ENCODE measurements around the gene IRF4. TPM values are rescaled to one million over a fixed set of nuclear protein-coding genes. Genes with fewer than 3 reads are reported as not detected.
"Not testable (repeated sequence)": the region's sequence is repeated elsewhere in the genome, so short reads cannot be mapped to it uniquely, and the experiment has no call there.

The IRF4 gene
- total RNA-seq, 2 experiments from 2014 or later: 689 to 705 TPM

DNA sequence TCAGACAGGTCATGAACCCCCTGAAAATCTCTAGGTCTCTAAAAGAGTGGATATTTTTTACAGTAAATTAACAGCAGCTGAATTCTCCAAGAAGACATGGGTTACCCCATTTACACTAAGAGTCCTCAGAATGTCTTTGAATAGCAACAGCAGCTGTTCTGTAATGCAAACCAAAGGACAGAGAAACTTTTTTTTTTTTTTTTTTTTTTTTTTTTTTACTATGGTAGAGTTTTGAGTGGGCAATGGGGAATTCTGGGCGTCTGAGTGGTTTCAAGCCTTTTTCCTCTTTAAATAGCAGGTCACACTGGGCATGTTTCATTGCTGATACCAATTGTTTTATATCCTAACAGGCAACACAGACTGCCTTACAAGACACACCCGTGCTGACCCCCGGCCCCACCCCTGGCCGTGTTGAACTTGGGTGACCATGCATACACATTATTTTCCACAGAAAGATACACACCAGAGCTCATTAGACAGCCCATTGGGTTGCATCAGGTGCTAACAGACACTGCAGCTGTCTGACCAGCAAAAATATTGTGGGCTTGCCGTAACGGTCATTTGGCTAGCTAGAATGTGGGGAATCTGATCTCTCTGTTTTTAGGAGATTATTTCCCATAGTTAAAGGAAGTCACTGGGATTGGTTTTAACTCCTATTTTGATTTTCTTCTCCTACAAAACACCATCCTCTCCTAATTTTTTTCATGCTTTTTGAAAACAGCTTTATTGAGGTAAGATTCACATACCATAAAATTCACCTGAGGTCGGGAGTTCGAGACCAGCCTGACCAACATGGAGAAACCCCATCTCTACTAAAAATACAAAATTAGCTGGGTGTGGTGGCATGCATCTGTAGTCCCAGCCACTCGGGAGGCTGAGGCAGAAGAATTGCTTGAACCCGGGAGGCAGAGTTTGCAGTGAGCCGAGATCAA, 26.7 kb upstream of the IRF4 start:
- Mint-ChIP-seq H3K4me1 (ENCODE audit: low read depth) (no peaks in the 10 kb centered on the region), H3K4me3 (no peak overlapping the region), H3K27me3 (peaks cover 12% of the 10 kb centered on the region)

DNA sequence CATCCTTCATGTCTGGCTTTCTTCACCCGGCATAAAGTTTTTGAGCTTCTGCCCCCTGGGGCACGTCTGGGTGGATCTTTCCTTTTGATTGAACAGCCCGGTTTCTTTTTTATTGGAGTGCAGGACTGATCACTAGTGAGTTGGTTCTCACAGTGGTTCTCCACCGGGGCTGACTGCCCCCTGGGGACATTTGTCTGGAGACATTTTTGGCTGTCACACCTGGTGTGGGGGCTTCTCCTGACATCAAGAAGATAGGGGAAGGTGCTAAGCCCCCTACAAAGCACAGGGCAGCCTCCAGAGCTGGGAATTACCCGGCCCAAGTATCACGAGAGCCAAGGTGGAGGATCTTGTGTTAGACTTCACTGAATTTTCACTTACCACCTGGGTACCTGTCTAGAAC, 25.7 kb upstream of the IRF4 start:
- H3K36me3 Mint-ChIP-seq: no peaks in the 10 kb centered on the region
- H3K4me3 Mint-ChIP-seq: no peak overlapping the region
- peaks cover 12% of the 10 kb centered on the region for H3K27me3 Mint-ChIP-seq
- no peaks in the 10 kb centered on the region for H3K4me1 Mint-ChIP-seq (ENCODE audit: low read depth)
- POLR2A ChIA-PET: interaction anchor here (0.6 kb wide), 1 partner anchor 237 kb away, joined by 3 read pairs; no protein-coding TSS in a partner anchor
- intact Hi-C loops (cut with micrococcal nuclease): no loop called here
- CTCF ChIA-PET: interaction anchor here (1.1 kb wide), 1 partner anchor 177 kb away, joined by 3 read pairs; no protein-coding TSS in a partner anchor
- H3K27ac Mint-ChIP-seq: no peak overlapping the region
- peaks cover 17% of the 10 kb centered on the region for H3K9me3 Mint-ChIP-seq
- DNase-seq: no peak

More for the DNA sequence above, 26.7 kb upstream of the IRF4 start:
- ChIA-PET CTCF (interaction anchor here (1.1 kb wide), 1 partner anchor 176 kb away, joined by 3 read pairs; no protein-coding TSS in a partner anchor), POLR2A (interaction anchor here (0.6 kb wide), 1 partner anchor 238 kb away, joined by 3 read pairs; no protein-coding TSS in a partner anchor)
- intact Hi-C loops (cut with micrococcal nuclease): no loop called here
- no peak for DNase-seq
- Mint-ChIP-seq H3K36me3 (no peaks in the 10 kb centered on the region), H3K9me3 (peaks cover 17% of the 10 kb centered on the region), H3K27ac (no peak overlapping the region)

DNA sequence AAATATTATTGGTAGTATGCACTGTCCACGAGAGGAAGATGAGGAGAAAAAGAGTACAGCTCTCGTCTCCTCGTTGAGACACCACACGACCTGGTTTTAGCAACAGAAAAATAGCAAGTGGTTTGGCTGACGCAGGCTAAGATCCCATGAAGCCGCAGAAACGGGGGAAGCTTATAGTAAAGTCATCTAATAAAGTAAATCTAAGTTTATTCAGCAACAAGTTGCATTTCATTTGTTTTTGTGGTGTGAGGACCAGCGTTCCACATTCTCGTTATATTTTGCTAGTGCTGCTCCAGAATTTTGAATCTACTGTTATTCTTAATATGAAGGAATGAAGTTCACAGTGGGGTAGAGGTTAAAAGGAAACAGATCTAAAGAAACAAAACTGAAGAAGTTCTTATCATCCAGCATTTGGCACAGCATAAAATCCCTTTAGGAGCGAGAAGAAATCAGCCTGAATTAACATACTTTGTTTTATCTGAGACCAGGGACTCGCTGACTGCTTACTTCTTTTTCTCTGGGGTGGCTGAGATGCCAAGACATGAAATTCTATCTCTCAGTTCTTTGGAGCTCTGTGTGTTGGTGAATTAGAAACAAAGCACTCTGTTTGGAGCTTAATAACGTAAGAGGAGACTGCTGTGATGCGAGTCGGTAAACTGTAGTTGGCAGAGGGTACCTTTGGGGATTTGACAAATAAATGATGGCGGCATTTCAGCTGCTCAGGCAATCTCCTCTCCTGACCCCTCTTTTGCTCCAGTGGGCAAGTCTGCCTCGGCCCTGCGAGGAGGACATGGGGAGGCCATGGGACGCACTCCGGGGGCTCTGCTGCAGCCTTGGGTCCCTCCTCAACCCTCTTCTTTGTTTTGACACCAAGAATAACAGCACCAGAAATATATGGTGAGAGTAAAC, 24.9 kb upstream of the IRF4 start:
- CTCF ChIA-PET: no interaction called here
- no peak for DNase-seq
- peaks cover 12% of the 10 kb centered on the region for H3K27me3 Mint-ChIP-seq
- peaks cover 17% of the 10 kb centered on the region for H3K9me3 Mint-ChIP-seq
- no peaks in the 10 kb centered on the region for H3K36me3 Mint-ChIP-seq
- POLR2A ChIA-PET: no interaction called here
- no peak overlapping the region for H3K4me3 Mint-ChIP-seq
- intact Hi-C loops (cut with micrococcal nuclease): no loop called here
- H3K27ac Mint-ChIP-seq: no peak overlapping the region
- H3K4me1 Mint-ChIP-seq (ENCODE audit: low read depth): no peaks in the 10 kb centered on the region

DNA sequence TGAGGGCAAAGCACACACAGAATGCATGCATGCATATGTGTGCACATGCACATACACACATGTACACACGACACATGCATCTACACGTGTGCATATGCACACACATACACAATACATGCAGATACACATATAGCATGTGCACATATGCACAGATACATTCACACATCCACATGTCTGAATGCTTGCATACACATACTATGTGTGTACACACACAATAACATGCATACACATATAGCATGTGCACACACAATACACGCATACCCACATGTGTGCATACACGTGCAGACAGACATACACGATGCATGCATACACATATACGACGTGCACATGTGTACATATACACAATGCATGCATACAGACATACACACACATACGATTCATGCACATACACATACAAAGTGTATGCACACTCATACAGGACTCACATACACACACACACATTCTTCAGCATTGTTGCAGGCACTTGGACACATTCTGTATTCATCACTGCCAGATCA, 24.2 kb upstream of the IRF4 start:
- Mint-ChIP-seq H3K4me1 (ENCODE audit: low read depth) (no peaks in the 10 kb centered on the region), H3K36me3 (no peaks in the 10 kb centered on the region)
- no peak for DNase-seq

DNA sequence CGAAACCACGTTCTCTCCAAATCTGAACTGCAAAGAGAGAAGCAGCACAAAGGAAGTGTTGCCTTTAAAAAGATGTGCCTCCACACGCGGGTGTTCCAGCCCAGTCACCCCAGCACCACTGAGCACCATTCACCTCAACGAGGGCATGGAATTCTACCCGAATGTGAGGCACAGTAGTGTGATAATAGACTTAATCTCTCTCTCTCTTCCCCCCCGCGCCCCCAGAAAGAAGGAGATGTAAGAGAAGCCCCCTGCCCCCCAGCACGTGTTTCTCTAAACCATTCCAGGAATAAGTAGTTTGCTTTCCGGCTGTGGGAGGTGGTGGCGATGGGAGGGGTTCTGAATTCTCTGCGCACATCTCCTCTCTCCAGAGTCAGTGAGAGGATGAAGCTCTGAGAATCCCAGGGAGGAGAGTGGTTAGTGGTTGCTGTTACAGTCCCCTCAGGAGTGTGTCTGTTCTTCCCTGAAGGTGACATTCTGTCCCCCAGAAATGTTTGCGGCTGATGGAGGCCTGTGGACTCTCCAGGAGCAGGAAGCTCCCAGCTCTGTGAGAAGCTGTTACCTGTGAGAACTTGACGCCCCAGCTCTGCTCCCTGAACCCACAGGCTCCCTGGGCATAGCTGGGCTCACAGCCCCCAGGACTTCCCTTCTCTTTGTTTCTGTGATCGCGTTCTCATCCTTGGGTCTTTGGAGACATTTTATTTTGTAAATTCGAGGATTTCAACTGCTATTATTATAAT, 23.5 kb upstream of the IRF4 start:
- ChIA-PET CTCF (interaction anchor here (0.6 kb wide), 1 partner anchor 174 kb away, joined by 3 read pairs; no protein-coding TSS in a partner anchor), POLR2A (no interaction called here)
- Mint-ChIP-seq H3K27me3 (peaks cover 17% of the 10 kb centered on the region), H3K9me3 (peaks cover 12% of the 10 kb centered on the region), H3K27ac (no peak overlapping the region), H3K4me3 (no peak overlapping the region), H3K36me3 (no peaks in the 10 kb centered on the region), H3K4me1 (ENCODE audit: low read depth) (peaks cover 3% of the 10 kb centered on the region)
- intact Hi-C loops (cut with micrococcal nuclease): no loop called here
- DNase-seq: no peak

More for the DNA sequence above, 24.2 kb upstream of the IRF4 start:
- no peak overlapping the region for H3K27ac Mint-ChIP-seq
- H3K4me3 Mint-ChIP-seq: no peak overlapping the region
- H3K9me3 Mint-ChIP-seq: peaks cover 17% of the 10 kb centered on the region
- ChIA-PET POLR2A (no interaction called here), CTCF (interaction anchor here (0.6 kb wide), 1 partner anchor 174 kb away, joined by 3 read pairs; no protein-coding TSS in a partner anchor)
- intact Hi-C loops (cut with micrococcal nuclease): no loop called here
- H3K27me3 Mint-ChIP-seq: peaks cover 12% of the 10 kb centered on the region

DNA sequence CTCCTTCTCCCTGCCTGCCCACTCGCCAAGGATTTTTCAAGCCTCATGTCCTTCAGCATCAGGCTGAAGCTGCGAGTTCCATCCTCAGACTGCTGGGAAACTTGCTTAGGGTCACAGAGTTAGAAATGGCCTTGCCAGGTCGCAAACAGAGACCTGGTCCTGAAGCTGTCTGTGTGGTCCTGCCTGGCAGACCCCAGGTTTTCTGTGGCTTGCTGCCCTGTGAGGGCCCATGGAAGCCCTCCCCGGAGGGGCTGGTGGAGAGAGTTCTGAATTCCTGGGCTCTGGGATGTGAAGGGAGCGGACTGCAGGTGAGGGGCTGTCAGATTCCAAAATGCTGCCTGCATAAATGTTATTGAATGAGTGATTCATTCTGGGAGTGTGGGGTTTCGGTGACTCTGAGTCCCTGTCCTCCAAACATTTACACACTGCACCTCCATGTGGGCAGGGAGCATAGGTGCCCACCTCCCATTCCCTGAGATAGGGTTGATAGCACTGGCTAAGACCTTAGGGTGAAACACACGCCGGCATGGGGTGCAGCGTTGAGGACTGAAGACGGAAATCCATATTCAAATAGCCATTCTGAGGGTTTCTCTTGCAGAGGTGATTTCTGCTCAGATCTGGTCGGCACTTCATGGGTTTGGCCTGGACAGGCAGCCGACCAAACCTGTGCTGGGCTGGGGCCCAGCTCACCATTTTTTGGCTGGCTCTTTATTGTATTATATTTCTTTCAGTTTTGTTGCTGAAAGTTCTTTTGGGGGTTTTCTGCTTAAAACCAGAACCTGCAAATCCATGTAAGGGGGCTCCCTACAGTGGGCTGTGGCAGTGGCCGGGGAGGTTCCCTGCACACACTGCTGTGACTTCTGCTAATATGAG, 21.8 kb upstream of the IRF4 start:
- Mint-ChIP-seq H3K4me3 (no peak overlapping the region), H3K27me3 (peaks cover 22% of the 10 kb centered on the region), H3K27ac (no peak overlapping the region), H3K9me3 (no peaks in the 10 kb centered on the region), H3K4me1 (ENCODE audit: low read depth) (peaks cover 3% of the 10 kb centered on the region), H3K36me3 (no peaks in the 10 kb centered on the region)
- intact Hi-C loops (cut with micrococcal nuclease): no loop called here
- ChIA-PET CTCF (no interaction called here), POLR2A (no interaction called here)
- no peak for DNase-seq

DNA sequence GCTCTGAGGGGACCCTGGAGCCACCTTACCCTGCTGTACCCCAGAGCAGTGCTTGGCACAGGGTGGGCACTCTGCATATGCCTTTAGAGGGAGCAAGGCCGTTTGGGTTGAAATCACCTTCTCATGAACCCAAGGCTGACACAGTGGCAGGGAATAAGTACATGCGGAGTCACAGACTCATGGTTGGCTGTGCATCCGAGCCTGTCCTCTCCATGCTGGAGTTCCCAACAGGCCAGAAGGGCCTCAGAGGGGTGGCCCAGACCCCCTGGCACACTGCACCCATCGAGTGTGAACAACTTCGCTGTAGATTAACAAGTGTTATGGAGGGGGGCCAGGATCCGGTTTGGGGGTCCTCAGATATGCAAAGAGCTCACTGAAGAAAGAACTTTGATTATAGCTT, 21.0 kb upstream of the IRF4 start:
- POLR2A ChIA-PET: no interaction called here

DNA sequence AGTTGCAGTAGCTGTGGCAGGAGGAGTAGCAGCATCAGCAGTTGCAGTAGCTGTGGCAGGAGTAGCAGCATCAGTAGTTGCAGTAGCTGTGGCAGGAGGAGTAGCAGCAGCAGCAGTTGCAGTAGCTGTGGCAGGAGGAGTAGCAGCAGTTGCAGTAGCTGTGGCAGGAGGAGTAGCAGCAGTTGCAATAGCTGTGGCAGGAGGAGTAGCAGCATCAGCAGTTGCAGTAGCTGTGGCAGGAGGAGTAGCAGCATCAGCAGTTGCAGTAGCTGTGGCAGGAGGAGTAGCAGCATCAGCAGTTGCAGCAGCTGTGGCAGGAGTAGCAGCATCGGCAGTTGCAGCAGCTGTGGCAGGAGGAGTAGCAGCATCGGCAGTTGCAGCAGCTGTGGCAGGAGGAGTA, 19.7 kb upstream of the IRF4 start:
- ChIA-PET POLR2A (interaction anchor here (0.6 kb wide), 1 partner anchor 105 kb away, joined by 3 read pairs; no protein-coding TSS in a partner anchor), CTCF (interaction anchor here (0.6 to 0.8 kb wide), 2 partner anchors 12 to 224 kb away, joined by 3 read pairs; no protein-coding TSS in a partner anchor)
- H3K27me3 Mint-ChIP-seq: peaks cover 26% of the 10 kb centered on the region
- H3K36me3 Mint-ChIP-seq; H3K27ac Mint-ChIP-seq; intact Hi-C loops (cut with micrococcal nuclease); H3K4me3 Mint-ChIP-seq; DNase-seq; H3K4me1 Mint-ChIP-seq (ENCODE audit: low read depth); H3K9me3 Mint-ChIP-seq: not testable (repeated sequence)

More for the DNA sequence above, 21.0 kb upstream of the IRF4 start:
- no peak overlapping the region for H3K4me3 Mint-ChIP-seq
- intact Hi-C loops (cut with micrococcal nuclease): no loop called here
- CTCF ChIA-PET: no interaction called here
- H3K27me3 Mint-ChIP-seq: peaks cover 26% of the 10 kb centered on the region
- DNase-seq: no peak
- peaks cover 3% of the 10 kb centered on the region for H3K4me1 Mint-ChIP-seq (ENCODE audit: low read depth)
- no peak overlapping the region for H3K27ac Mint-ChIP-seq
- H3K9me3 Mint-ChIP-seq: no peaks in the 10 kb centered on the region
- no peaks in the 10 kb centered on the region for H3K36me3 Mint-ChIP-seq

DNA sequence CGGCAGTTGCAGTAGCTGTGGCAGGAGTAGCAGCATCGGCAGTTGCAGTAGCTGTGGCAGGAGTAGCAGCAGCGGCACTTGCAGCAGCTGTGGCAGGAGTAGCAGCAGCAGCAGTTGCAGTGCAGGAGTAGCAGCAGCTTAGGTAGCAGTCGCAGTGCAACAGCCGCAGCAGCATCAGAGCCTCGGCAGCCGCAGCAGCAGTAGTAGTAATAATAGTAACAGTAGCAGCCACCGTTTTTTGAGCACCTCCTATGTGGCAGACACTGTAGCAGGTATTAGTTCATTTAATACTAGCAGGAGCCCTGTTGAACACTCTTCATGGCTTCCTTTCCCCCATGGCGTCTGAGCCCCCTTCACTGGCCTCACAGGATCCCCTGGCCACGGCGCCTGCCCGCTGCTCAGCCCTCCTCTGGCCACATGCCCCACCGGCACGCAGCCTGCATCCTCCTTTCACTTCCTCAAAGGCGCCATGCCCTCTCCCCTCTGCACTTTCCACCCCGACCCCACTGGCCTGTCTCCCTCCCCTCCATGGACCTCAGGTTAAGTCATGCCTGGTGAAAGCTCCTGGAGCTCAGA, 19.1 kb upstream of the IRF4 start:
- Mint-ChIP-seq H3K4me3 (no peak overlapping the region), H3K4me1 (ENCODE audit: low read depth) (peaks cover 3% of the 10 kb centered on the region), H3K9me3 (no peaks in the 10 kb centered on the region), H3K27ac (no peak overlapping the region), H3K27me3 (peaks cover 23% of the 10 kb centered on the region), H3K36me3 (no peaks in the 10 kb centered on the region)
- CTCF ChIA-PET: interaction anchor here (0.6 to 0.8 kb wide), 3 partner anchors 12 to 225 kb away, joined by 3 read pairs; no protein-coding TSS in a partner anchor
- intact Hi-C loops (cut with micrococcal nuclease): no loop called here
- no peak for DNase-seq
- POLR2A ChIA-PET: no interaction called here

DNA sequence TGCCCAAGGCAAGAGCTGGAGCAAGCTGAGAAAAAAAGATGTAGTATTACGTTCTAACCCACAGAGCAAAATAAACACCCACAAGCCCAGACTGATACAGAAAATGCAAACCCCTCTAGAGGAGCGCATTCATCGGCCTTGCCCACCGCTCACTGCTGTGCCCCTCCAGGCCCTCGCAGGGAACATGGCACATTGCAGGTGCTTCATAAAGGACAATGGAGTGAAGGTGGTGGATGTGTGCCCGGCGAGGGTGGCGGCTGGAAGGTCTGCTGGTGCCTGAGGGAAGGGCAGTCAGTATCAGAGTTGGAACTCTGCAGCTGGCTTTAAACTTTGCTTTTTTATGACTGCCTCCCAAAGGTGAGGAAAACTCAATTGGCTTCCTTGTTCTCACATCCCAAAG, 18.5 kb upstream of the IRF4 start:
- H3K27ac Mint-ChIP-seq: no peak overlapping the region
- no peak for DNase-seq
- H3K4me1 Mint-ChIP-seq (ENCODE audit: low read depth): peaks cover 3% of the 10 kb centered on the region
- H3K9me3 Mint-ChIP-seq: no peaks in the 10 kb centered on the region
- intact Hi-C loops (cut with micrococcal nuclease): no loop called here
- CTCF ChIA-PET: interaction anchor here (0.6 kb wide), 1 partner anchor 50 kb away, joined by 3 read pairs; no protein-coding TSS in a partner anchor
- H3K4me3 Mint-ChIP-seq: no peak overlapping the region
- no peaks in the 10 kb centered on the region for H3K36me3 Mint-ChIP-seq
- H3K27me3 Mint-ChIP-seq: peaks cover 20% of the 10 kb centered on the region
- POLR2A ChIA-PET: no interaction called here

Measured in activated CD4-positive, alpha-beta memory T cell treated with anti-CD3 and anti-CD28 coated beads for 36 hours (primary cell).